ENCODE results near the gene ING3. TPM values are rescaled to one million over a fixed set of nuclear protein-coding genes. Genes with fewer than 3 reads are reported as not detected.

ING3 gene
- total and polyA plus RNA-seq, 2 of the 8 experiments (the other 6 are each of a cell fraction or from before 2014, with no cell fraction given): 6.0 to 17.7 TPM

GRCh38 chr7:120964088-120964487, 13.5 kb downstream of the ING3 start (continued):
- TF ChIP-seq CHD1 (IDR thresholded peaks at IDR 0.05; ENCODE audit: low read depth, low read length) (no peak), ZNF274 (IDR thresholded peaks at IDR 0.05; ENCODE audit: borderline replicate concordance, extremely low read depth, low read length) (no peak), EZH2 (IDR thresholded peaks at IDR 0.05; ENCODE audit: low read depth, low read length, severe bottlenecking) (no peak), HDAC6 (IDR thresholded peaks at IDR 0.05; ENCODE audit: low read depth, low read length) (no peak)
